Measurements from ENCODE around the gene ALPK3. TPM values are rescaled to one million over a fixed set of nuclear protein-coding genes. Genes with fewer than 3 reads are reported as not detected.

Gene ALPK3
- total RNA-seq, 4 donors from 2014 or later: 131 to 406 (median 305) TPM

- ATAC-seq (peak in 1 of 2 donors; percentile 4), DNase-seq (no peak)
- peak in 1 of 2 donors; percentile 50 for TF ChIP-seq POLR2A (IDR thresholded peaks at IDR 0.05)
- TF ChIP-seq CTCF (IDR thresholded peaks at IDR 0.05 in 4 of 5, conservative IDR thresholded peaks at IDR 0.05 in 1 of 5): no peak
- peak overlapping the region; percentile 94 to 99 (median 96) for H3K27ac ChIP-seq
- no peaks in the 10 kb centered on the region for H3K36me3 ChIP-seq
- intact Hi-C loops (cut with DNase I; ENCODE audit: low total_unique reads): loop anchor here (10.0 kb wide), 1 partner anchor 749 kb away; no protein-coding TSS in a partner anchor
- H3K4me3 ChIP-seq: peak overlapping the region in 1 of 4 donors; percentile 7
- in situ Hi-C loops (cut with MboI; ENCODE audit: low sequenced_read_pairs in 4 of 4): no loop called here
- peaks cover 90 to 93% of the 10 kb centered on the region in 2 donors for H3K4me1 ChIP-seq
- no peaks in the 10 kb centered on the region for H3K27me3 ChIP-seq
- H3K9me3 ChIP-seq: no peaks in the 10 kb centered on the region
These were observed 18.6 kb downstream of the ALPK3 start for GRCh38 chr15:84835661-84836337.

- Histone ChIP-seq H3K4me3 (no peak overlapping the region), H3K9me3 (no peaks in the 10 kb centered on the region), H3K36me3 (no peaks in the 10 kb centered on the region), H3K4me1 (peaks cover 86 to 91% of the 10 kb centered on the region in 2 donors), H3K27ac (peak overlapping the region; percentile 94 to 99 (median 96)), H3K27me3 (no peaks in the 10 kb centered on the region)
- TF ChIP-seq CTCF (IDR thresholded peaks at IDR 0.05 in 4 of 5, conservative IDR thresholded peaks at IDR 0.05 in 1 of 5) (no peak), POLR2A (IDR thresholded peaks at IDR 0.05) (no peak)
- ATAC-seq (no peak), DNase-seq (no peak)
- in situ Hi-C loops (cut with MboI; ENCODE audit: low sequenced_read_pairs in 4 of 4): no loop called here
- intact Hi-C loops (cut with DNase I; ENCODE audit: low total_unique reads): loop anchor here (10.0 kb wide), 1 partner anchor 748 kb away; no protein-coding TSS in a partner anchor
These were observed 19.7 kb downstream of the ALPK3 start for GRCh38 chr15:84836844-84837243.

GRCh38 chr15:84839714-84840113, 22.6 kb downstream of the ALPK3 start:
- H3K4me3 ChIP-seq: no peak overlapping the region
- TF ChIP-seq CTCF (IDR thresholded peaks at IDR 0.05 in 4 of 5, conservative IDR thresholded peaks at IDR 0.05 in 1 of 5): peak in 1 of 5 experiments; percentile 38
- TF ChIP-seq POLR2A (IDR thresholded peaks at IDR 0.05): no peak
- peaks cover 82 to 84% of the 10 kb centered on the region in 2 donors for H3K4me1 ChIP-seq
- intact Hi-C loops (cut with DNase I; ENCODE audit: low total_unique reads) (loop anchor here (1.0 to 10.0 kb wide), 2 partner anchors 8 to 745 kb away; no protein-coding TSS in a partner anchor), in situ Hi-C loops (cut with MboI; ENCODE audit: low sequenced_read_pairs in 4 of 4) (no loop called here)
- H3K36me3 ChIP-seq: no peaks in the 10 kb centered on the region
- ATAC-seq: no peak
- no peaks in the 10 kb centered on the region for H3K9me3 ChIP-seq
- peak overlapping the region; percentile 94 to 99 (median 96) for H3K27ac ChIP-seq
- no peak for DNase-seq
- no peaks in the 10 kb centered on the region for H3K27me3 ChIP-seq

- peaks cover 81% of the 10 kb centered on the region in 2 donors for H3K4me1 ChIP-seq
- peak overlapping the region; percentile 94 to 99 (median 96) for H3K27ac ChIP-seq
- H3K9me3 ChIP-seq: no peaks in the 10 kb centered on the region
- intact Hi-C loops (cut with DNase I; ENCODE audit: low total_unique reads): no loop called here
- no peaks in the 10 kb centered on the region for H3K36me3 ChIP-seq
- DNase-seq: peak in 1 of 2 donors; percentile 68
- in situ Hi-C loops (cut with MboI; ENCODE audit: low sequenced_read_pairs in 4 of 4): no loop called here
- TF ChIP-seq CTCF (IDR thresholded peaks at IDR 0.05 in 4 of 5, conservative IDR thresholded peaks at IDR 0.05 in 1 of 5): no peak
- no peak for TF ChIP-seq POLR2A (IDR thresholded peaks at IDR 0.05)
- peak in 1 of 2 donors; percentile 10 for ATAC-seq
- no peaks in the 10 kb centered on the region for H3K27me3 ChIP-seq
- H3K4me3 ChIP-seq: peak overlapping the region in 2 of 4 donors; percentile 9 to 52
These were observed 23.1 kb downstream of the ALPK3 start for GRCh38 chr15:84840255-84840654.
